Measurements from ENCODE around the gene NCAPD2.
A peak's percentile ranks its signal among the peaks of the same experiment; 100 is the strongest.

NCAPD2 gene

DNA sequence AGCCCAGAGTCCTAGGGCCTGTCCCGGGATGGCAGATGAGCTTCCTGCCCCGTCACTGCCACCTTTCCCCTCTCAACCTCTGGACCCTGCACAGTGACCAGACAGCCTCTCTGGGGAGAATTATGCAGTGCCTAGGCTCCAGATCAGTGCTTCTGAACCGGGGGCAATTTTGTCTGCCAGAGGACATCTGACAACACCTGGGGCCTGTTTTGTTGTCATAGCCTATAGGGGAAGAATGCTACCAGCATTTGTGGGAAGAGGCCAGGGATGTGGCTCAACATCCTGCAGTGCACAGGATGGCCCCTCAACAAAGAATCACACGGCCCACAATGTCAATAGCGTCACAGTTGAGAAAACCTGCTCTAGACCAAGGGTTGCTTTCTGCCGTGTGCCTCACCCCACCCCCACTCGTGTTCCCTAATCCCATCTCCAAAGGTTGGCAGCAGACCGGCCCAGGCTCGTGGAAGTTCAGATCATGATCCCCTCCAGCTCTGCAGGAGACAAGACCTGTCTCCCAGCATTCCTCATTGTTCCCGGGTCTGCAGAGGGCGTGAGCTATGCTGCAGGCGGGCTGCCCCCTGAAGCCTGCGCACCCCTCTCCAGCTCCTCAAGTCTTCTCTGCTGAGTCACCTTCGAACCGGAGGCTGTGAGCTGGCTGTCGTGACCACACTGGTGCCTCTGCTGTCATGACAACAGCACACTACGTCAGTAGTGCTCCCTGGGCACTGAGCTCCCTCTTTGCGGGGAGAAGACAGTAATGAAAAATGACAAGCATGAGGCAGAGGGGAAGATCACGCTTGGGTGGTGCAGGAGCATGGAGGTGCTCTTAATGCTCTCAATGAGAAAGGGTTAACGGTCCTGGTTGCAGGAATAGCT is 38.4 kb downstream of the NCAPD2 start:
- POLR2A ChIA-PET: interaction anchor here (0.7 to 4.7 kb wide), 9 partner anchors 10 to 319 kb away, joined by 3 to 24 read pairs (median 4); partner anchors contain the start of genes CDCA3, MRPL51, USP5 and VAMP1
- H3K9me3 ChIP-seq (ENCODE audit: control insufficient read depth, insufficient read depth, low read depth, low read length): no peaks in the 10 kb centered on the region
- peak overlapping the region; percentile 73; the same call in 1 of the 2 replicates for H3K4me3 ChIP-seq (ENCODE audit: low read depth, low read length)
- H3K4me1 ChIP-seq (ENCODE audit: control insufficient read depth, insufficient read depth, low read length): peaks cover 12% of the 10 kb centered on the region
- H3K36me3 ChIP-seq (ENCODE audit: control insufficient read depth in 2 of 2, insufficient read depth in 1 of 2, low read length in 2 of 2): peaks cover 33 to 79% of the 10 kb centered on the region in 2 experiments
- CTCF ChIA-PET: interaction anchor here (0.9 to 1.6 kb wide), 4 partner anchors 11 to 206 kb away, joined by 3 to 6 read pairs (median 3); partner anchors contain the start of gene MRPL51
- peak overlapping the region; percentile 93 for H3K27ac ChIP-seq (ENCODE audit: extremely low read depth, low read depth, low read length)
- TF ChIP-seq ZSCAN23 (tag by site-specific recombination; IDR thresholded peaks at IDR 0.05) (no peak), ZNF184 (tag by site-specific recombination; IDR thresholded peaks at IDR 0.05) (no peak), ZNF701 (tag by site-specific recombination; IDR thresholded peaks at IDR 0.05) (no peak), ZNF785 (tag by site-specific recombination; IDR thresholded peaks at IDR 0.05) (no peak), ZBTB48 (tag by site-specific recombination; IDR thresholded peaks at IDR 0.05) (peak; percentile 62), HOXA7 (CRISPR knock-in tag; IDR thresholded peaks at IDR 0.05; ENCODE audit: borderline replicate concordance) (no peak), ZNF335 (tag by site-specific recombination; conservative IDR thresholded peaks at IDR 0.05) (peak; percentile 88), ZNF366 (tag by site-specific recombination; conservative IDR thresholded peaks at IDR 0.05) (peak; percentile 77), ZBTB8A (tag by site-specific recombination; IDR thresholded peaks at IDR 0.05) (peak; percentile 79), ZNF223 (tag by site-specific recombination; IDR thresholded peaks at IDR 0.05) (no peak), FEZF1 (tag by site-specific recombination; IDR thresholded peaks at IDR 0.05) (peak; percentile 72), GLIS2 (tag by site-specific recombination; IDR thresholded peaks at IDR 0.05) (peak; percentile 95), KLF9 (tag by site-specific recombination; IDR thresholded peaks at IDR 0.05; ENCODE audit: low read depth) (0 out of 2 replicates have a peak, but pooled peaks have one; percentile 44), ZBTB17 (tag by site-specific recombination; IDR thresholded peaks at IDR 0.05) (peak; percentile 82), ZNF239 (tag by site-specific recombination; IDR thresholded peaks at IDR 0.05) (no peak), ZNF473 (tag by site-specific recombination; IDR thresholded peaks at IDR 0.05) (no peak), ZNF202 (tag by site-specific recombination; IDR thresholded peaks at IDR 0.05; ENCODE audit: borderline replicate concordance) (no peak), SP2 (tag by site-specific recombination; IDR thresholded peaks at IDR 0.05) (peak; percentile 19; the same call in 1 of the 2 replicates), ZNF76 (tag by site-specific recombination; IDR thresholded peaks at IDR 0.05; ENCODE audit: borderline replicate concordance, low read depth) (peak; percentile 60; the same call in 1 of the 2 replicates), ZFP69B (tag by site-specific recombination; IDR thresholded peaks at IDR 0.05) (0 out of 2 replicates have a peak, but pooled peaks have one; percentile 20)
- TF ChIP-seq, protein P1, sequence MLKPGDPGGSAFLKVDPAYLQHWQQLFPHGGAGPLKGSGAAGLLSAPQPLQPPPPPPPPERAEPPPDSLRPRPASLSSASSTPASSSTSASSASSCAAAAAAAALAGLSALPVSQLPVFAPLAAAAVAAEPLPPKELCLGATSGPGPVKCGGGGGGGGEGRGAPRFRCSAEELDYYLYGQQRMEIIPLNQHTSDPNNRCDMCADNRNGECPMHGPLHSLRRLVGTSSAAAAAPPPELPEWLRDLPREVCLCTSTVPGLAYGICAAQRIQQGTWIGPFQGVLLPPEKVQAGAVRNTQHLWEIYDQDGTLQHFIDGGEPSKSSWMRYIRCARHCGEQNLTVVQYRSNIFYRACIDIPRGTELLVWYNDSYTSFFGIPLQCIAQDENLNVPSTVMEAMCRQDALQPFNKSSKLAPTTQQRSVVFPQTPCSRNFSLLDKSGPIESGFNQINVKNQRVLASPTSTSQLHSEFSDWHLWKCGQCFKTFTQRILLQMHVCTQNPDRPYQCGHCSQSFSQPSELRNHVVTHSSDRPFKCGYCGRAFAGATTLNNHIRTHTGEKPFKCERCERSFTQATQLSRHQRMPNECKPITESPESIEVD (tag by site-specific recombination; IDR thresholded peaks at IDR 0.05): no peak
- TF ChIP-seq, protein P2, sequence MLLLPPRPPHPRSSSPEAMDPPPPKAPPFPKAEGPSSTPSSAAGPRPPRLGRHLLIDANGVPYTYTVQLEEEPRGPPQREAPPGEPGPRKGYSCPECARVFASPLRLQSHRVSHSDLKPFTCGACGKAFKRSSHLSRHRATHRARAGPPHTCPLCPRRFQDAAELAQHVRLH (tag by site-specific recombination; IDR thresholded peaks at IDR 0.05): no peak
- TF ChIP-seq, protein P3, sequence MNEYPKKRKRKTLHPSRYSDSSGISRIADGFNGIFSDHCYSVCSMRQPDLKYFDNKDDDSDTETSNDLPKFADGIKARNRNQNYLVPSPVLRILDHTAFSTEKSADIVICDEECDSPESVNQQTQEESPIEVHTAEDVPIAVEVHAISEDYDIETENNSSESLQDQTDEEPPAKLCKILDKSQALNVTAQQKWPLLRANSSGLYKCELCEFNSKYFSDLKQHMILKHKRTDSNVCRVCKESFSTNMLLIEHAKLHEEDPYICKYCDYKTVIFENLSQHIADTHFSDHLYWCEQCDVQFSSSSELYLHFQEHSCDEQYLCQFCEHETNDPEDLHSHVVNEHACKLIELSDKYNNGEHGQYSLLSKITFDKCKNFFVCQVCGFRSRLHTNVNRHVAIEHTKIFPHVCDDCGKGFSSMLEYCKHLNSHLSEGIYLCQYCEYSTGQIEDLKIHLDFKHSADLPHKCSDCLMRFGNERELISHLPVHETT (tag by site-specific recombination; IDR thresholded peaks at IDR 0.05): peak; percentile 69; the same call in 1 of the 2 replicates
- TF ChIP-seq, protein P4, sequence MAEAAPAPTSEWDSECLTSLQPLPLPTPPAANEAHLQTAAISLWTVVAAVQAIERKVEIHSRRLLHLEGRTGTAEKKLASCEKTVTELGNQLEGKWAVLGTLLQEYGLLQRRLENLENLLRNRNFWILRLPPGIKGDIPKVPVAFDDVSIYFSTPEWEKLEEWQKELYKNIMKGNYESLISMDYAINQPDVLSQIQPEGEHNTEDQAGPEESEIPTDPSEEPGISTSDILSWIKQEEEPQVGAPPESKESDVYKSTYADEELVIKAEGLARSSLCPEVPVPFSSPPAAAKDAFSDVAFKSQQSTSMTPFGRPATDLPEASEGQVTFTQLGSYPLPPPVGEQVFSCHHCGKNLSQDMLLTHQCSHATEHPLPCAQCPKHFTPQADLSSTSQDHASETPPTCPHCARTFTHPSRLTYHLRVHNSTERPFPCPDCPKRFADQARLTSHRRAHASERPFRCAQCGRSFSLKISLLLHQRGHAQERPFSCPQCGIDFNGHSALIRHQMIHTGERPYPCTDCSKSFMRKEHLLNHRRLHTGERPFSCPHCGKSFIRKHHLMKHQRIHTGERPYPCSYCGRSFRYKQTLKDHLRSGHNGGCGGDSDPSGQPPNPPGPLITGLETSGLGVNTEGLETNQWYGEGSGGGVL (tag by site-specific recombination; IDR thresholded peaks at IDR 0.05): peak; percentile 57
- TF ChIP-seq, protein P5, sequence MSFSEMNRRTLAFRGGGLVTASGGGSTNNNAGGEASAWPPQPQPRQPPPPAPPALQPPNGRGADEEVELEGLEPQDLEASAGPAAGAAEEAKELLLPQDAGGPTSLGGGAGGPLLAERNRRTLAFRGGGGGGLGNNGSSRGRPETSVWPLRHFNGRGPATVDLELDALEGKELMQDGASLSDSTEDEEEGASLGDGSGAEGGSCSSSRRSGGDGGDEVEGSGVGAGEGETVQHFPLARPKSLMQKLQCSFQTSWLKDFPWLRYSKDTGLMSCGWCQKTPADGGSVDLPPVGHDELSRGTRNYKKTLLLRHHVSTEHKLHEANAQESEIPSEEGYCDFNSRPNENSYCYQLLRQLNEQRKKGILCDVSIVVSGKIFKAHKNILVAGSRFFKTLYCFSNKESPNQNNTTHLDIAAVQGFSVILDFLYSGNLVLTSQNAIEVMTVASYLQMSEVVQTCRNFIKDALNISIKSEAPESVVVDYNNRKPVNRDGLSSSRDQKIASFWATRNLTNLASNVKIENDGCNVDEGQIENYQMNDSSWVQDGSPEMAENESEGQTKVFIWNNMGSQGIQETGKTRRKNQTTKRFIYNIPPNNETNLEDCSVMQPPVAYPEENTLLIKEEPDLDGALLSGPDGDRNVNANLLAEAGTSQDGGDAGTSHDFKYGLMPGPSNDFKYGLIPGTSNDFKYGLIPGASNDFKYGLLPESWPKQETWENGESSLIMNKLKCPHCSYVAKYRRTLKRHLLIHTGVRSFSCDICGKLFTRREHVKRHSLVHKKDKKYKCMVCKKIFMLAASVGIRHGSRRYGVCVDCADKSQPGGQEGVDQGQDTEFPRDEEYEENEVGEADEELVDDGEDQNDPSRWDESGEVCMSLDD (tag by site-specific recombination; IDR thresholded peaks at IDR 0.05): peak; percentile 66
- TF ChIP-seq, protein P6, sequence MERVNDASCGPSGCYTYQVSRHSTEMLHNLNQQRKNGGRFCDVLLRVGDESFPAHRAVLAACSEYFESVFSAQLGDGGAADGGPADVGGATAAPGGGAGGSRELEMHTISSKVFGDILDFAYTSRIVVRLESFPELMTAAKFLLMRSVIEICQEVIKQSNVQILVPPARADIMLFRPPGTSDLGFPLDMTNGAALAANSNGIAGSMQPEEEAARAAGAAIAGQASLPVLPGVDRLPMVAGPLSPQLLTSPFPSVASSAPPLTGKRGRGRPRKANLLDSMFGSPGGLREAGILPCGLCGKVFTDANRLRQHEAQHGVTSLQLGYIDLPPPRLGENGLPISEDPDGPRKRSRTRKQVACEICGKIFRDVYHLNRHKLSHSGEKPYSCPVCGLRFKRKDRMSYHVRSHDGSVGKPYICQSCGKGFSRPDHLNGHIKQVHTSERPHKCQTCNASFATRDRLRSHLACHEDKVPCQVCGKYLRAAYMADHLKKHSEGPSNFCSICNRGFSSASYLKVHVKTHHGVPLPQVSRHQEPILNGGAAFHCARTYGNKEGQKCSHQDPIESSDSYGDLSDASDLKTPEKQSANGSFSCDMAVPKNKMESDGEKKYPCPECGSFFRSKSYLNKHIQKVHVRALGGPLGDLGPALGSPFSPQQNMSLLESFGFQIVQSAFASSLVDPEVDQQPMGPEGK (tag by site-specific recombination; IDR thresholded peaks at IDR 0.05): peak; percentile 82
